Measurements from ENCODE around the gene THADA.

Gene THADA

GRCh38 chr2:43246641-43247040, 349.2 kb downstream of the THADA start:
- TF ChIP-seq CTCF (conservative IDR thresholded peaks at IDR 0.05; ENCODE audit: low read depth, low read length) = no peak
- no peak overlapping the region for H3K4me3 ChIP-seq (ENCODE audit: low read length)
- DNase-seq (ENCODE audit: low read depth) = no peak

GRCh38 chr2:43241558-43241957, 354.3 kb downstream of the THADA start:
- no peak overlapping the region for H3K4me3 ChIP-seq (ENCODE audit: low read length)
- no peak for DNase-seq (ENCODE audit: low read depth)
- no peak for TF ChIP-seq CTCF (conservative IDR thresholded peaks at IDR 0.05; ENCODE audit: low read depth, low read length)

- no peak overlapping the region for H3K4me3 ChIP-seq (ENCODE audit: low read length)
- DNase-seq (ENCODE audit: low read depth) = no peak
- no peak for TF ChIP-seq CTCF (conservative IDR thresholded peaks at IDR 0.05; ENCODE audit: low read depth, low read length)
These were observed 355.1 kb downstream of the THADA start for GRCh38 chr2:43240766-43241150.

- TF ChIP-seq CTCF (conservative IDR thresholded peaks at IDR 0.05; ENCODE audit: low read depth, low read length) = no peak
- DNase-seq (ENCODE audit: low read depth) = no peak
These were observed 355.7 kb downstream of the THADA start for GRCh38 chr2:43239981-43240765.

GRCh38 chr2:43238813-43239212, 357.0 kb downstream of the THADA start:
- H3K4me3 ChIP-seq (ENCODE audit: low read length) = no peak overlapping the region
- no peak for TF ChIP-seq CTCF (conservative IDR thresholded peaks at IDR 0.05; ENCODE audit: low read depth, low read length)
- no peak for DNase-seq (ENCODE audit: low read depth)

More at GRCh38 chr2:43239981-43240765, 355.7 kb downstream of the THADA start:
- no peak overlapping the region for H3K4me3 ChIP-seq (ENCODE audit: low read length)

- no peak for DNase-seq (ENCODE audit: low read depth)
- TF ChIP-seq CTCF (conservative IDR thresholded peaks at IDR 0.05; ENCODE audit: low read depth, low read length) = no peak
- H3K4me3 ChIP-seq (ENCODE audit: low read length) = no peak overlapping the region
These were observed 357.7 kb downstream of the THADA start for GRCh38 chr2:43238176-43238575.

Measured in retinal pigment epithelial cell (primary cell).